GM23248 (cell line): ENCODE measurements around the gene TSBP1. TPM values are rescaled to one million over a fixed set of nuclear protein-coding genes. Genes with fewer than 3 reads are reported as not detected.

Source experiments
- DNase-seq: peaks from one replicate; pipeline ENCODE4 v3.0.0-alpha.2; 2015
- H2AFZ ChIP-seq: fragments of 200-600 bp; sonication (generic); 2 replicates; pipeline ENCODE4 v1.6.1; 2016; ENCODE audit warnings: antibody characterized with exemption
- H3F3A ChIP-seq: fragments of 200-600 bp; sonication (generic); 2 replicates; pipeline ENCODE4 v1.6.1; 2016; ENCODE audit warnings: mild to moderate bottlenecking, antibody characterized with exemption, mixed run types; ENCODE audit not compliant: insufficient read depth
- H3K27ac ChIP-seq: fragments of 200-600 bp; sonication (generic); 2 replicates; pipeline ENCODE4 v1.5.1; 2016; ENCODE audit warnings: mild to moderate bottlenecking
- H3K27me3 ChIP-seq: fragments of 200-600 bp; sonication (generic); replicated peaks from 2 replicates; pipeline ENCODE4 v1.6.1; 2016; ENCODE audit warnings: mild to moderate bottlenecking; ENCODE audit not compliant: insufficient read depth
- H3K36me3 ChIP-seq: fragments of 200-600 bp; sonication (generic); 2 replicates; pipeline ENCODE4 v1.6.1; 2016; ENCODE audit warnings: low read depth, mild to moderate bottlenecking
- H3K4me1 ChIP-seq: fragments of 200-600 bp; sonication (generic); 2 replicates; pipeline ENCODE4 v1.6.1; 2016; ENCODE audit warnings: mild to moderate bottlenecking; ENCODE audit not compliant: insufficient read depth
- H3K4me2 ChIP-seq: fragments of 200-600 bp; sonication (generic); one replicate; pipeline ENCODE4 v1.6.1; 2016; ENCODE audit warnings: mild to moderate bottlenecking; ENCODE audit not compliant: unreplicated experiment
- H3K4me3 ChIP-seq: fragments of 200-600 bp; sonication (generic); 2 replicates; pipeline ENCODE4 v1.5.1; 2016; ENCODE audit warnings: mild to moderate bottlenecking
- H3K79me2 ChIP-seq: fragments of 200-600 bp; sonication (generic); 2 replicates; pipeline ENCODE4 v1.6.1; 2016; ENCODE audit warnings: mild to moderate bottlenecking; ENCODE audit not compliant: insufficient read depth
- H3K9ac ChIP-seq: fragments of 200-600 bp; sonication (generic); 2 replicates; pipeline ENCODE4 v1.6.1; 2016; ENCODE audit warnings: mild to moderate bottlenecking
- H3K9me2 ChIP-seq: fragments of 200-600 bp; sonication (generic); 2 replicates; pipeline ENCODE4 v1.6.1; 2016; ENCODE audit warnings: mixed run types, mild to moderate bottlenecking, moderate library complexity; ENCODE audit not compliant: insufficient read depth
- H3K9me3 ChIP-seq: fragments of 200-600 bp; sonication (generic); one replicate; pipeline ENCODE4 v1.6.1; 2017; ENCODE audit warnings: low read depth
- H4K20me1 ChIP-seq: fragments of 200-600 bp; sonication (generic); 2 replicates; pipeline ENCODE4 v1.6.0; 2016; ENCODE audit not compliant: insufficient read depth
- EZH2 ChIP-seq: fragments of 200-600 bp; sonication (generic); IDR thresholded peaks from 2 replicates; pipeline ENCODE4 v1.6.1; 2018; ENCODE audit warnings: antibody characterized with exemption, mild to moderate bottlenecking; ENCODE audit not compliant: insufficient read depth, poor library complexity, severe bottlenecking
- EZH2phosphoT487 ChIP-seq: fragments of 200-600 bp; sonication (generic); IDR thresholded peaks from 2 replicates; pipeline ENCODE4 v1.6.1; 2018; ENCODE audit warnings: antibody characterized with exemption, moderate library complexity, mild to moderate bottlenecking, low read depth; ENCODE audit not compliant: insufficient read depth
- WGBS, 2 experiments: methylation state at CpG; one replicate each; pipeline ENCODE4 v1.1.6; 2015 to 2017; ENCODE audit warnings: low lambda C conversion rate in 2 of 2, low coverage in 1 of 2; ENCODE audit errors: missing lambda C conversion rate in 2 of 2; 5-methylcytosine and 5-hydroxymethylcytosine counted together
- in situ Hi-C: fragments of 300-500 bp; cut with MboI; formaldehyde crosslinking; loops from 2 replicates; pipeline ENCODE4 v1.15.0; 2020
- polyA plus RNA-seq: library from polyadenylated mRNA; unstranded; fragments of >200 nt; fragmentation: Nextera tagmentation; extraction: Ambion mirVana; gene quantifications from 2 replicates; pipeline ENCODE4 v1.2.1, GENCODE V29; 2016
- total RNA-seq: library from RNA; depleted of rRNA; stranded (reverse); fragments of >200 nt; shearing (Covaris generic); gene quantifications from 2 replicates; pipeline ENCODE4 v1.2.3, GENCODE V29; 2014

TSBP1 gene
- total and polyA plus RNA-seq, 2 experiments from 2014 or later: not detected

DNA sequence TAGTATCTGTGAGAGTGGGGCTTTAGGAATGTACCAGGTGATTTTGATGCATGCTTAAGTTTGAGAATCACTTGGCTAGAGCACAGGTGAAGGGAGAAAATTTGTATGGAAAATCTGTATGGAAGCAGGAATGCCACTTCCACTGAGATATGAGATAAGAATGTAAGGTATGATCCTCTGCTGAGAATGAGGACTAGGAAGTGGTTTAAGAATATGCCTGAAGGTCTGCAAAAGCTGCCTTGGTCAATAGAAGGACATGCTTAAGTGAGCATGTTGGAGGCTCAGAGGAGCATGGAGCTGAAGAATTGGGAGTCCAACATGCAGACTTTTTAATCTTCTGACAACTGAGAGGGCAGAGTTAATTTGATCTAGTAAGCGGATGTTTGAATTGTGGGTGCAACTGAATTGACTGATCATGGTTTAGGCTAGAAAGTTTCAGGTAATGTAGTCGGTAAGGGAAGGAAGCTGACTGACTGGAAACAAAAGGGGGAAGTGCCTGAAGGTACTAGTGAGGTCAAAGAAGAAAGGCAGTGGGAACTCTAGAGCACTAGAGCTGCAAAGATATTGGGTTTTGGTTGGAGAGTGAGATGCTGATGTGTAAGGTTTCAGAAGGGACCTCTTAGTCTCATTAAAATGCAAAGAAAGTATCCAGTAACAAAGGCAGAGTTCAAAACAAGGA, 119.2 kb downstream of the TSBP1 start:
- Histone ChIP-seq H3K9ac (no peak overlapping the region), H3F3A (0 out of 2 replicates have a peak, but pooled peaks cover 12% of the 10 kb centered on the region), H3K27me3 (no peaks in the 10 kb centered on the region), H3K4me1 (peaks cover 4% of the 10 kb centered on the region), H3K9me2 (no peaks in the 10 kb centered on the region), H3K4me3 (no peak overlapping the region), H3K4me2 (no peak overlapping the region), H3K36me3 (no peaks in the 10 kb centered on the region), H3K27ac (no peak overlapping the region), H3K79me2 (no peaks in the 10 kb centered on the region), H4K20me1 (no peaks in the 10 kb centered on the region), H2AFZ (no peak overlapping the region), H3K9me3 (no peaks in the 10 kb centered on the region)
- TF ChIP-seq EZH2phosphoT487: no peak
- TF ChIP-seq EZH2: no peak
- in situ Hi-C loops: no loop called here
- WGBS, 2 experiments: 63 to 76% methylated on average over 2 of the region's 2 CpGs
- no peak for DNase-seq

- Histone ChIP-seq H3K9ac (no peak overlapping the region), H3K4me2 (no peak overlapping the region), H4K20me1 (no peaks in the 10 kb centered on the region), H3K79me2 (no peaks in the 10 kb centered on the region), H3F3A (no peaks in the 10 kb centered on the region), H3K9me3 (no peaks in the 10 kb centered on the region), H2AFZ (no peak overlapping the region), H3K36me3 (no peaks in the 10 kb centered on the region), H3K4me3 (no peak overlapping the region), H3K4me1 (peaks cover 4% of the 10 kb centered on the region; the same call in 1 of the 2 replicates), H3K27me3 (no peaks in the 10 kb centered on the region), H3K9me2 (no peaks in the 10 kb centered on the region), H3K27ac (no peak overlapping the region)
- in situ Hi-C loops: loop anchor here (25.0 kb wide), 1 partner anchor 163 kb away; the partner anchor contains the start of gene BTNL2
- TF ChIP-seq EZH2phosphoT487 (no peak), EZH2 (no peak)
- DNase-seq: no peak
- WGBS, 2 experiments: 53 to 60% methylated on average over 2 of the region's 2 CpGs
These were observed 122.4 kb downstream of the TSBP1 start for GRCh38 chr6:32249262-32249661.

DNA sequence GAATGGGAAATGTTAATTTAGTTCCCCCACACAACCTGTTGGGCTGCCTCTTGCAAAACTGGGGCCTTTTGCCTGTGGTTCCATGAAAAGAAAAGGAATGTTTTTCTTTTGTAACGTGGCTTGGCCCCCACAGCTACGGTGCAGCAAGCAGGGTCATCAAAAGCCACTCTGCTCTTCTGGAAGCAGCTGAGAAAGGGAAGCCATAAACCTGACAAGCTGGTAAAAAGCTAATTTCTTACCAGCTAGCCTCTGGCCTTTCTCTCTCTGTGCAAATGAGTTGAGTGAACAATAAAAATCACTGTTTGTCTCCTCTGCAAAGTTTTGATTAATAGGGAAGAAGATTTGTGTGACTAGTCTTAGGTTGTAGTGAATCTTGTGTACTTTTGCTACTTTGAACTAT, 124.3 kb downstream of the TSBP1 start:
- H3K27me3 ChIP-seq: no peaks in the 10 kb centered on the region
- H3F3A ChIP-seq: no peaks in the 10 kb centered on the region
- TF ChIP-seq EZH2 (no peak), EZH2phosphoT487 (no peak)
- H3K36me3 ChIP-seq: no peaks in the 10 kb centered on the region
- 11 to 18% methylated on average over 2 of the region's 2 CpGs for WGBS, 2 experiments
- H3K9ac ChIP-seq: no peak overlapping the region
- peaks cover 5% of the 10 kb centered on the region; the same call in 1 of the 2 replicates for H3K4me1 ChIP-seq
- no peak overlapping the region for H3K27ac ChIP-seq
- no peak overlapping the region for H3K4me3 ChIP-seq
- in situ Hi-C loops: loop anchor here (25.0 kb wide), 1 partner anchor 165 kb away; the partner anchor contains the start of gene BTNL2
- no peak overlapping the region for H2AFZ ChIP-seq
- H3K9me3 ChIP-seq: no peaks in the 10 kb centered on the region
- DNase-seq: no peak
- no peaks in the 10 kb centered on the region for H3K9me2 ChIP-seq
- no peaks in the 10 kb centered on the region for H3K79me2 ChIP-seq
- no peak overlapping the region for H3K4me2 ChIP-seq
- H4K20me1 ChIP-seq: no peaks in the 10 kb centered on the region

DNA sequence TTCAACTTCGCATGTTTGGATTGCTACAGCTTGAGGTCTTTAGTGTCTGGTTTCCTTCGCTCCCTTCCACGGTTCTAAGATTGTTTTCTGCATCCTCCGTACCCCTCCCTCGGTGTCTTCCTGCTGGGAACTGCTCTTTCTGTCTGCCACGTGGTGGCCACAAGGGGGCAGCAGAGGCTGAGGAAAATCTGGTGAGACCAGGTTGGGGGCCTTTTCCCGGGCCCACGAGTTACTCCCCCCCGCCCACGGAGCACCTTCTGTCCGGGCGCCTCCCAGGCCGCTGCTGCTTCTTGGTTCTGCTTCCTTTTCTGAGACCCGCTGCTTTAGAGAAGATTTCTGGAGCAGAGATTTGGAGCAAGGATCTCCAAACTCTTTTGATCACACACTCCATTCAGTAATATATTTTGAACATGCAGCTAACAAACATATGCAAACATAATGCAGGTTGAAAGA, 126.7 kb downstream of the TSBP1 start:
- Histone ChIP-seq H3K4me3 (peak overlapping the region; percentile 60), H3K27me3 (no peaks in the 10 kb centered on the region), H3K4me2 (peak overlapping the region; percentile 77), H3K79me2 (no peaks in the 10 kb centered on the region), H3K9ac (peak overlapping the region; percentile 61), H3K36me3 (no peaks in the 10 kb centered on the region), H3F3A (no peaks in the 10 kb centered on the region), H3K27ac (no peak overlapping the region), H3K4me1 (peaks cover 5% of the 10 kb centered on the region; the same call in 1 of the 2 replicates), H3K9me3 (no peaks in the 10 kb centered on the region), H4K20me1 (no peaks in the 10 kb centered on the region), H2AFZ (peak overlapping the region; percentile 93), H3K9me2 (no peaks in the 10 kb centered on the region)
- DNase-seq: peak; percentile 82
- 0% methylated on average over 14 of the region's 14 CpGs for WGBS, 2 experiments
- no peak for TF ChIP-seq EZH2phosphoT487
- no peak for TF ChIP-seq EZH2
- in situ Hi-C loops: loop anchor here (25.0 kb wide), 1 partner anchor 167 kb away; the partner anchor contains the start of gene BTNL2
